Mesenchymal stem cell (in vitro differentiated cells and primary cell): ENCODE measurements around the gene CDK14.
A peak's percentile ranks its signal among the peaks of the same experiment; 100 is the strongest.
"Not testable (repeated sequence)": the region's sequence is repeated elsewhere in the genome, so short reads cannot be mapped to it uniquely, and the experiment has no call there.

Experiments
- DNase-seq: peaks from one replicate; pipeline ENCODE4 v3.0.0-alpha.2; 2013
- H2AFZ ChIP-seq: one replicate; pipeline ENCODE4 v1.6.1; 2013; ENCODE audit warnings: low read depth, mild to moderate bottlenecking, control low read depth, inconsistent platforms, low read length, moderate library complexity
- H2AK5ac ChIP-seq: 2 replicates; pipeline ENCODE4 v1.6.1; 2013; ENCODE audit warnings: low read length, moderate library complexity, mild to moderate bottlenecking, inconsistent platforms; ENCODE audit not compliant: severe bottlenecking
- H2BK120ac ChIP-seq: one replicate; pipeline ENCODE4 v1.6.1; 2013; ENCODE audit warnings: low read depth, mild to moderate bottlenecking, inconsistent platforms, low read length, moderate library complexity
- H2BK12ac ChIP-seq, 2 experiments: one replicate each; pipeline ENCODE4 v1.6.1; 2013; ENCODE audit warnings: inconsistent platforms in 2 of 2, low read length in 2 of 2, mild to moderate bottlenecking in 2 of 2, moderate library complexity in 2 of 2, control low read depth in 1 of 2
- H2BK15ac ChIP-seq: one replicate; pipeline ENCODE4 v1.6.1; 2013; ENCODE audit warnings: mild to moderate bottlenecking, low read depth, inconsistent platforms; ENCODE audit not compliant: poor library complexity, severe bottlenecking
- H2BK5ac ChIP-seq: 2 replicates; pipeline ENCODE4 v1.6.1; 2013; ENCODE audit warnings: low read depth, mild to moderate bottlenecking, low read length, control low read depth, inconsistent platforms; ENCODE audit not compliant: poor library complexity, severe bottlenecking
- H3K14ac ChIP-seq, 2 experiments: one replicate each; pipeline ENCODE4 v1.6.1; 2013; ENCODE audit warnings: inconsistent platforms in 2 of 2, low read length in 2 of 2, control low read depth in 1 of 2, mild to moderate bottlenecking in 1 of 2, moderate library complexity in 1 of 2
- H3K18ac ChIP-seq, 2 experiments: one replicate each; pipeline ENCODE4 v1.6.1; 2013; ENCODE audit warnings: inconsistent platforms in 2 of 2, low read length in 2 of 2, control low read depth in 1 of 2, low read depth in 1 of 2, mild to moderate bottlenecking in 1 of 2
- H3K23ac ChIP-seq, 2 experiments: one replicate each; pipeline ENCODE4 v1.6.1; 2013; ENCODE audit warnings: inconsistent platforms in 2 of 2, low read length in 2 of 2, mild to moderate bottlenecking in 2 of 2, moderate library complexity in 2 of 2, control low read depth in 1 of 2
- H3K27ac ChIP-seq: 2 replicates; pipeline ENCODE4 v1.5.1; 2013; ENCODE audit warnings: mild to moderate bottlenecking, moderate library complexity, low read length, control low read depth, inconsistent platforms; ENCODE audit not compliant: poor library complexity, severe bottlenecking
- H3K27me3 ChIP-seq, 2 experiments: 2 replicates each; pipeline versions ENCODE4 v1.6.1 to v1.7.0; 2013; ENCODE audit warnings: low read length in 2 of 2, mild to moderate bottlenecking in 2 of 2, moderate library complexity in 2 of 2, control low read depth in 1 of 2, inconsistent platforms in 1 of 2; ENCODE audit not compliant: control insufficient read depth in 1 of 2, insufficient read depth in 1 of 2
- H3K36me3 ChIP-seq, 2 experiments: 2 replicates each; pipeline versions ENCODE4 v1.6.1 to v1.7.0; 2013; ENCODE audit warnings: low read length in 2 of 2, control low read depth in 1 of 2, inconsistent platforms in 1 of 2, low read depth in 1 of 2, mild to moderate bottlenecking in 1 of 2; ENCODE audit not compliant: insufficient read depth in 2 of 2, control insufficient read depth in 1 of 2
- H3K4ac ChIP-seq, 2 experiments: one replicate each; pipeline ENCODE4 v1.6.1; 2013; ENCODE audit warnings: inconsistent platforms in 2 of 2, low read length in 2 of 2, mild to moderate bottlenecking in 2 of 2, moderate library complexity in 2 of 2, control low read depth in 1 of 2, low read depth in 1 of 2
- H3K4me1 ChIP-seq: 2 replicates; pipeline ENCODE4 v1.6.1; 2013; ENCODE audit warnings: low read depth, low read length, control low read depth; ENCODE audit not compliant: control insufficient read depth, insufficient read depth
- H3K4me2 ChIP-seq: 2 replicates; pipeline ENCODE4 v1.6.1; 2013; ENCODE audit warnings: low read length, mild to moderate bottlenecking, inconsistent platforms; ENCODE audit not compliant: poor library complexity, severe bottlenecking
- H3K4me3 ChIP-seq, 2 experiments: 2 replicates each; pipeline versions ENCODE4 v1.5.1 to v1.7.0; 2013; ENCODE audit warnings: low read length in 2 of 2, mild to moderate bottlenecking in 2 of 2, control low read depth in 1 of 2, low read depth in 1 of 2; ENCODE audit not compliant: insufficient read depth in 1 of 2
- H3K79me1 ChIP-seq: replicated peaks from 2 replicates; pipeline ENCODE4 v1.6.1; 2013; ENCODE audit warnings: mild to moderate bottlenecking, control low read depth, low read length, inconsistent platforms; ENCODE audit not compliant: poor library complexity, severe bottlenecking
- H3K9ac ChIP-seq: 2 replicates; pipeline ENCODE4 v1.7.0; 2013; ENCODE audit warnings: mild to moderate bottlenecking, low read length, moderate library complexity
- H3K9me3 ChIP-seq: 2 replicates; pipeline ENCODE4 v1.7.0; 2013; ENCODE audit warnings: mild to moderate bottlenecking, low read length; ENCODE audit not compliant: control insufficient read depth
- H4K8ac ChIP-seq: one replicate; pipeline ENCODE4 v1.6.1; 2013; ENCODE audit warnings: inconsistent platforms, mild to moderate bottlenecking, low read length, moderate library complexity
- H4K91ac ChIP-seq: one replicate; pipeline ENCODE4 v1.6.1; 2013; ENCODE audit warnings: mild to moderate bottlenecking, low read length, inconsistent platforms
- WGBS: methylation state at CpG from one replicate; pipeline ENCODE4 v1.1.7; 2013; ENCODE audit warnings: mixed read lengths; 5-methylcytosine and 5-hydroxymethylcytosine counted together

The CDK14 gene

DNA sequence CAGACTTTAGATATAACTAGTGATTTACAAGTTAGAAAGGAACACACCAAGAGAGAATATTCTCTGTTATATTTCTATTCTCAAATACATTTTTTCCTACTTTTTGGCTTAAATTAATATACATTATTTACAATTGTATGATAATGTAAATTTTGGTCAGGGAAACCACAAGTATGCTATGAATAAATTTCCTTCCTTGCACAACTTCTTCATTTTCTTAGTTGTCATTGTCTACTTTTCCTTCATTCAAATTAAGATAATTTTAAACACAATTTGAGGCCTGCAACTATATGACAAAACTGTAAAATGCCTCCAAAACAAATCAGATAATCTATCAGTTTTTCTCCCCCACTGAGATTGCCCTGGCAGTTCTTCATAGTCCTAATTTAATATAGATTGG is 131.3 kb downstream of the CDK14 start:
- Histone ChIP-seq H3K27me3 (no peaks in the 10 kb centered on the region), H3K79me1 (peaks cover 6% of the 10 kb centered on the region), H3K27ac (no peak overlapping the region), H4K8ac (no peak overlapping the region), H2AK5ac (no peak overlapping the region), H3K14ac (no peak overlapping the region), H3K9me3 (no peaks in the 10 kb centered on the region), H2BK15ac (no peak overlapping the region), H2AFZ (no peak overlapping the region), H3K4me1 (no peaks in the 10 kb centered on the region), H2BK120ac (no peak overlapping the region), H2BK12ac (no peak overlapping the region), H3K18ac (no peak overlapping the region), H3K4ac (no peak overlapping the region), H4K91ac (no peak overlapping the region), H3K23ac (no peak overlapping the region), H3K4me2 (no peak overlapping the region), H2BK5ac (no peak overlapping the region), H3K9ac (peak overlapping the region; percentile 73), H3K36me3 (no peaks in the 10 kb centered on the region), H3K4me3 (peak overlapping the region in 1 of 2 experiments; percentile 54)
- peak; percentile 30 for DNase-seq

DNA sequence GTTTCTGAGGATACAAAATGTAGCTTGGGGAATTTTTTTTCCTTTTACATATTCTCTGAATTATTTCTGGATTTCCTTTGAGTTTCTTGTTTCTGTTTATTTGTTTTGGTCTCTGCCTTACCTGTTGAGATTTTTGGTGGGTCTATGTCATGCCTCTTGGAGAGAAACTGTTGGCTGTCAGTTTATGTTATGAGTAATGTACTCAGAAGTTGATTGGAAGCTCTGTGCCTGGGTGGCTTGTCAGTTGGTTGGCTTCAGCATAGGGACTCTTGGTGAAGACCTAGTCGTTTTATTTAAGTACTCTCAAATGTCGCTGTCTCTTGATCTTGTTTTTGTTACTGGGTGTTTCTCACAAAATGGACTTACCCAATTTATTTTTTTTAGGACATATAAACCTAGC is 132.4 kb downstream of the CDK14 start:
- H2BK12ac ChIP-seq, result no peak overlapping the region
- no peak overlapping the region for H3K4me2 ChIP-seq
- H2BK5ac ChIP-seq, result no peak overlapping the region
- no peak overlapping the region for H3K23ac ChIP-seq
- no peak overlapping the region for H3K4ac ChIP-seq
- H3K36me3 ChIP-seq, result no peaks in the 10 kb centered on the region
- H3K18ac ChIP-seq, result no peak overlapping the region
- H4K91ac ChIP-seq, result no peak overlapping the region
- H2AFZ ChIP-seq, result no peak overlapping the region
- H3K4me3 ChIP-seq, result no peak overlapping the region
- no peak overlapping the region for H2BK120ac ChIP-seq
- H2BK15ac ChIP-seq, result no peak overlapping the region
- H3K9me3 ChIP-seq, result peaks cover 6% of the 10 kb centered on the region
- no CpG with 5 or more reads among the region's 2 CpGs for WGBS
- H3K27me3 ChIP-seq, result no peaks in the 10 kb centered on the region
- H3K14ac ChIP-seq, result no peak overlapping the region
- H2AK5ac ChIP-seq, result no peak overlapping the region
- peaks cover 3% of the 10 kb centered on the region for H3K79me1 ChIP-seq
- no peak for DNase-seq
- no peak overlapping the region for H3K27ac ChIP-seq
- no peaks in the 10 kb centered on the region for H3K4me1 ChIP-seq
- H3K9ac ChIP-seq, result no peak overlapping the region
- H4K8ac ChIP-seq, result no peak overlapping the region

DNA sequence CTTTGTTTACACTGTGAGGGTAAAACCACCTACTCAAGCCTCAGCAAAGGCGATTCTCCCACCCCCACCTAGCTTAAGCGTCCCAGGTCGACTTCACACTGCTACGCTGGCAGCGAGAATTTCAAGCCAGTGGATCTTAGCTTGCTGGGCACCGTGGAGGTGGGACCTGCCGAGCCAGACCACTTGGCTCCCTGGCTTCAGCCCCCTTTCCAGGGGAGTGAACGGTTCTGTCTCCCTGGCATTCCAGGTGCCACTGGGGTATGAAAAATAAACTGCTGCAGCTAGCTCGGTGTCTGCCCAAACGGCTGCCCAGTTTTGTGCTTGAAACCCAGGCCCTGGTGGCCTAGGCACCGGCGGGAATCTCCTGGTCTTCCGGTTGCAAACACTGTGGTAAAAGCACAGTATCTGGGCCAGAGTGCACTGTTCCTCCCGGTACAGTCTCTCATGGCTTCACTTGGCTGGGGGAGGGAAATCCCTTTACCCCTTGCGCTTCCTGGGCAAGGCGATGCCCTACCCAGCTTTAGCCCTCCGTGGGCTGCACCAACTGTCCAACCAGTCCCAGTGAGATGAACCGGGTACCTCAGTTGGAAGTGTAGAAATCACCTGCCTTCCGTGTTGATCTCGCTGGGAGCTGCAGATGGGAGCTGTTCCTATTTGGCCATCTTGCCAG is 139.6 kb downstream of the CDK14 start:
- not testable (repeated sequence) for H3K27me3 ChIP-seq, H2BK15ac ChIP-seq, H3K14ac ChIP-seq, H3K4me1 ChIP-seq, H4K8ac ChIP-seq, H3K23ac ChIP-seq, H3K27ac ChIP-seq, DNase-seq, H2AFZ ChIP-seq, H3K4ac ChIP-seq, H3K18ac ChIP-seq, H2BK12ac ChIP-seq, H3K4me2 ChIP-seq, H2BK5ac ChIP-seq, H4K91ac ChIP-seq, H2AK5ac ChIP-seq, H2BK120ac ChIP-seq, H3K9ac ChIP-seq
- H3K9me3 ChIP-seq, result peaks cover 13% of the 10 kb centered on the region
- peaks cover 11 to 18% of the 10 kb centered on the region in 2 experiments for H3K36me3 ChIP-seq
- H3K79me1 ChIP-seq, result peaks cover 15% of the 10 kb centered on the region
- peak overlapping the region in 1 of 2 experiments; percentile 24 for H3K4me3 ChIP-seq
- WGBS, result 96% methylated on average over 20 of the region's 20 CpGs

GRCh38 chr7:90736316-90736715 is 140.2 kb downstream of the CDK14 start:
- no peak overlapping the region for H3K23ac ChIP-seq
- 90% methylated on average over 1 of the region's 2 CpGs for WGBS
- H4K8ac ChIP-seq, result no peak overlapping the region
- peaks cover 11 to 18% of the 10 kb centered on the region in 2 experiments for H3K36me3 ChIP-seq
- no peak for DNase-seq
- H2BK120ac ChIP-seq, result no peak overlapping the region
- no peak overlapping the region for H2BK5ac ChIP-seq
- H3K4me3 ChIP-seq, result no peak overlapping the region
- H3K79me1 ChIP-seq, result peaks cover 17% of the 10 kb centered on the region
- H3K9ac ChIP-seq, result no peak overlapping the region
- H2AFZ ChIP-seq, result no peak overlapping the region
- no peak overlapping the region for H2BK15ac ChIP-seq
- H3K18ac ChIP-seq, result no peak overlapping the region
- no peak overlapping the region for H3K4me2 ChIP-seq
- no peaks in the 10 kb centered on the region for H3K4me1 ChIP-seq
- no peak overlapping the region for H2AK5ac ChIP-seq
- no peak overlapping the region for H3K14ac ChIP-seq
- H4K91ac ChIP-seq, result no peak overlapping the region
- no peak overlapping the region for H3K4ac ChIP-seq
- peaks cover 13% of the 10 kb centered on the region for H3K9me3 ChIP-seq
- H2BK12ac ChIP-seq, result no peak overlapping the region
- no peak overlapping the region for H3K27ac ChIP-seq
- no peaks in the 10 kb centered on the region for H3K27me3 ChIP-seq
